ENCODE measurements around the gene LIMS2. TPM values are rescaled to one million over a fixed set of nuclear protein-coding genes. Genes with fewer than 3 reads are reported as not detected.

LIMS2 gene
- total RNA-seq, 4 donors from 2014 or later: 5.3 to 15.5 (median 9.9) TPM

- in situ Hi-C loops (cut with MboI; ENCODE audit: low sequenced_read_pairs in 4 of 4): no loop called here
Measured at GRCh38 chr2:127618551-127619202, 56.7 kb downstream of the LIMS2 start.

GRCh38 chr2:127615511-127616166 is 59.7 kb downstream of the LIMS2 start:
- no peak overlapping the region for H3K27ac ChIP-seq
- H3K27me3 ChIP-seq: no peaks in the 10 kb centered on the region
- no peaks in the 10 kb centered on the region for H3K9me3 ChIP-seq
- ATAC-seq: no peak
- in situ Hi-C loops (cut with MboI; ENCODE audit: low sequenced_read_pairs in 4 of 4) (no loop called here), intact Hi-C loops (cut with DNase I; ENCODE audit: low total_unique reads) (no loop called here)
- no peak overlapping the region for H3K4me3 ChIP-seq
- no peaks in the 10 kb centered on the region for H3K36me3 ChIP-seq
- no peaks in the 10 kb centered on the region for H3K4me1 ChIP-seq
- TF ChIP-seq CTCF (IDR thresholded peaks at IDR 0.05 in 4 of 5, conservative IDR thresholded peaks at IDR 0.05 in 1 of 5) (no peak), POLR2A (IDR thresholded peaks at IDR 0.05) (no peak)
- DNase-seq: no peak

More at GRCh38 chr2:127618551-127619202, 56.7 kb downstream of the LIMS2 start:
- Histone ChIP-seq H3K4me3 (no peak overlapping the region), H3K36me3 (no peaks in the 10 kb centered on the region), H3K4me1 (no peaks in the 10 kb centered on the region), H3K27me3 (no peaks in the 10 kb centered on the region), H3K27ac (no peak overlapping the region), H3K9me3 (no peaks in the 10 kb centered on the region)
- DNase-seq (no peak), ATAC-seq (no peak)
- no peak for TF ChIP-seq POLR2A (IDR thresholded peaks at IDR 0.05)
- no peak for TF ChIP-seq CTCF (IDR thresholded peaks at IDR 0.05 in 4 of 5, conservative IDR thresholded peaks at IDR 0.05 in 1 of 5)
- intact Hi-C loops (cut with DNase I; ENCODE audit: low total_unique reads): no loop called here

DNA sequence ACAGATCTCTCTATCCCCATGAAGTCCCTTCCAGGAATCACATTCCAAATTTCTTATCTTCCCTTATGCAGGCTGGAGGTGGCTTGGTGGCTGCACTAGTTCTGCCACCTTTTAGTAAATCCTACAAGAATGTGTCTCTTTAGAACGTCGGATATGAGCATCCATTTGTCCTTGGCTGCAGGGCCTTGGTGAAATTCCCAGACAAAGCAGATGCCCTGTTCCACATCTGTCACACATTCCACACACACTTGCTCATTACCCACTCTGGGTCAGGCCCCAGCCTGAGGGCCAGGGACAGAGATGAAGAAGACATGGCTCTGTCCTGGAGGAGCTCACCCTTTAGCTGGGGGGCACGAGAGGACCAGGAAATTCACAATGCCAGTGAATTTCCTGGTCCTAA is 60.6 kb downstream of the LIMS2 start:
- no peaks in the 10 kb centered on the region for H3K4me1 ChIP-seq
- no peaks in the 10 kb centered on the region for H3K9me3 ChIP-seq
- intact Hi-C loops (cut with DNase I; ENCODE audit: low total_unique reads): no loop called here
- ATAC-seq (no peak), DNase-seq (no peak)
- H3K36me3 ChIP-seq: no peaks in the 10 kb centered on the region
- H3K27me3 ChIP-seq: no peaks in the 10 kb centered on the region
- H3K4me3 ChIP-seq: no peak overlapping the region
- in situ Hi-C loops (cut with MboI; ENCODE audit: low sequenced_read_pairs in 4 of 4): no loop called here
- no peak overlapping the region for H3K27ac ChIP-seq
- no peak for TF ChIP-seq CTCF (IDR thresholded peaks at IDR 0.05 in 4 of 5, conservative IDR thresholded peaks at IDR 0.05 in 1 of 5)
- TF ChIP-seq POLR2A (IDR thresholded peaks at IDR 0.05): no peak

GRCh38 chr2:127614246-127614645 is 61.1 kb downstream of the LIMS2 start:
- DNase-seq: no peak
- TF ChIP-seq POLR2A (IDR thresholded peaks at IDR 0.05) (no peak), CTCF (IDR thresholded peaks at IDR 0.05 in 4 of 5, conservative IDR thresholded peaks at IDR 0.05 in 1 of 5) (no peak)

More at GRCh38 chr2:127614246-127614645, 61.1 kb downstream of the LIMS2 start:
- in situ Hi-C loops (cut with MboI; ENCODE audit: low sequenced_read_pairs in 4 of 4): no loop called here
- no peak overlapping the region for H3K27ac ChIP-seq
- no peaks in the 10 kb centered on the region for H3K9me3 ChIP-seq
- H3K4me1 ChIP-seq: no peaks in the 10 kb centered on the region
- H3K36me3 ChIP-seq: no peaks in the 10 kb centered on the region
- no peak overlapping the region for H3K4me3 ChIP-seq
- no peak for ATAC-seq
- intact Hi-C loops (cut with DNase I; ENCODE audit: low total_unique reads): no loop called here
- H3K27me3 ChIP-seq: no peaks in the 10 kb centered on the region

Measured in gastrocnemius medialis (tissue), 4 donors.